Omental fat pad (tissue), 4 donors: ENCODE measurements around the gene ACAA2. TPM values are rescaled to one million over a fixed set of nuclear protein-coding genes. Genes with fewer than 3 reads are reported as not detected.

Source experiments
- ATAC-seq: fragments of 150-250 bp; one replicate; pipeline ENCODE4 v1.9.1; 2016; ENCODE audit warnings: mild to moderate bottlenecking, moderate library complexity; ENCODE audit not compliant: low FRiP score
- DNase-seq: peaks from one replicate; pipeline ENCODE4 v3.0.0-alpha.2; 2019; ENCODE audit warnings: low spot score
- CTCF ChIP-seq, 3 donors: fragments of 450-650 bp; IDR thresholded peaks; one replicate each; pipeline ENCODE4 v1.5.1; 2016 to 2017; ENCODE audit warnings: antibody characterized with exemption in 3 of 3, mild to moderate bottlenecking in 3 of 3, moderate library complexity in 2 of 3
- total RNA-seq, 4 donors: library from RNA; depleted of rRNA; stranded (reverse); fragments of >200 nt; gene quantifications; one replicate each; pipeline ENCODE4 v1.1.0, GENCODE V29; 2016

ACAA2 gene
- total RNA-seq, 4 donors from 2014 or later = 86.4 to 167 (median 112) TPM

- ATAC-seq (no peak), DNase-seq (no peak)
- TF ChIP-seq CTCF (IDR thresholded peaks at IDR 0.05) = no peak
These were observed 34.4 kb downstream of the ACAA2 start for GRCh38 chr18:49778826-49779465.

- no peak for TF ChIP-seq CTCF (IDR thresholded peaks at IDR 0.05)
- ATAC-seq (no peak), DNase-seq (no peak)
These were observed 44.1 kb downstream of the ACAA2 start for GRCh38 chr18:49769047-49769728.

- ATAC-seq = no peak
- DNase-seq = no peak
These were observed 45.3 kb downstream of the ACAA2 start for GRCh38 chr18:49768051-49768391.

GRCh38 chr18:49767111-49768050 is 46.0 kb downstream of the ACAA2 start:
- ATAC-seq (no peak), DNase-seq (no peak)
- no peak for TF ChIP-seq CTCF (IDR thresholded peaks at IDR 0.05)

More at GRCh38 chr18:49768051-49768391, 45.3 kb downstream of the ACAA2 start:
- peak in 1 of 3 donors; percentile 9 for TF ChIP-seq CTCF (IDR thresholded peaks at IDR 0.05)

- ATAC-seq (no peak), DNase-seq (no peak)
- no peak for TF ChIP-seq CTCF (IDR thresholded peaks at IDR 0.05)
These were observed 46.7 kb downstream of the ACAA2 start for GRCh38 chr18:49766646-49767045.

GRCh38 chr18:49764032-49764431 is 49.3 kb downstream of the ACAA2 start:
- DNase-seq (no peak), ATAC-seq (no peak)
- TF ChIP-seq CTCF (IDR thresholded peaks at IDR 0.05) = no peak
